ENCODE measurements around the gene BCL3.

GRCh38 chr19:44758596-44758995 is 10.1 kb downstream of the BCL3 start:
- TF ChIP-seq POLR2A (IDR thresholded peaks at IDR 0.05), result no peak
- no peak for TF ChIP-seq CTCF (IDR thresholded peaks at IDR 0.05)
